WTC11 (cell line): ENCODE data around the gene UBAC2. TPM values are rescaled to one million over a fixed set of nuclear protein-coding genes. Genes with fewer than 3 reads are reported as not detected.

ENCODE experiments used
- ATAC-seq: fragments of 200-7000 bp; cut with Tn5 transposase; 2 replicates; pipeline ENCODE4 v1.10.0; 2021; ENCODE audit warnings: mild to moderate bottlenecking, moderate library complexity
- CTCF ChIA-PET: fragments of 300-600 bp; sonication (Branson Sonifier 250); formaldehyde crosslinking; loops from one replicate; lab custom pipeline; 2021; ENCODE audit warnings: antibody characterized with exemption; lab: Charles Lee
- POLR2A ChIA-PET: fragments of 350-600 bp; sonication (Branson Sonifier 250); formaldehyde crosslinking; loops from one replicate; lab custom pipeline; 2021; ENCODE audit warnings: antibody characterized with exemption; lab: Charles Lee
- DNase-seq: peaks from one replicate; pipeline ENCODE4 v3.0.0; 2021; ENCODE audit warnings: low spot score
- H3K27ac Mint-ChIP-seq: 2 replicates; pipeline ENCODE4 v1.8.0; 2021; ENCODE audit warnings: mixed read lengths
- H3K27me3 Mint-ChIP-seq: 2 replicates; pipeline ENCODE4 v1.8.0; 2021; ENCODE audit warnings: low read depth, mild to moderate bottlenecking, moderate library complexity, mixed read lengths
- H3K36me3 Mint-ChIP-seq: 2 replicates; pipeline ENCODE4 v1.8.0; 2021; ENCODE audit warnings: mixed read lengths
- H3K4me1 Mint-ChIP-seq: 2 replicates; pipeline ENCODE4 v1.8.0; 2022; ENCODE audit warnings: mixed read lengths
- H3K4me3 Mint-ChIP-seq: 2 replicates; pipeline ENCODE4 v1.8.0; 2021; ENCODE audit warnings: mild to moderate bottlenecking, moderate library complexity, mixed read lengths
- H3K9me3 Mint-ChIP-seq: 2 replicates; pipeline ENCODE4 v1.8.0; 2021; ENCODE audit warnings: mixed read lengths
- ATF1 ChIP-seq: sonication (generic); formaldehyde crosslinking; IDR thresholded peaks from 2 replicates; pipeline ENCODE4 v1.8.1; 2023; ENCODE audit warnings: mild to moderate bottlenecking, moderate library complexity, missing genetic modification reagents
- CREM ChIP-seq: sonication (generic); formaldehyde crosslinking; IDR thresholded peaks from 2 replicates; pipeline ENCODE4 v1.8.1; 2022; ENCODE audit warnings: mild to moderate bottlenecking, missing genetic modification reagents, moderate library complexity
- ERG ChIP-seq: fragments of 250-450 bp; sonication (Bioruptor Pico); IDR thresholded peaks from 2 replicates; pipeline ENCODE4 v1.8.0; 2021; ENCODE audit warnings: mild to moderate bottlenecking
- ESRRA ChIP-seq: sonication (generic); formaldehyde crosslinking; IDR thresholded peaks from 2 replicates; pipeline ENCODE4 v1.8.1; 2022; ENCODE audit warnings: mild to moderate bottlenecking, missing genetic modification reagents, borderline replicate concordance
- ETV6 ChIP-seq: sonication (generic); formaldehyde crosslinking; IDR thresholded peaks from 2 replicates; pipeline ENCODE4 v1.8.1; 2022; ENCODE audit warnings: mild to moderate bottlenecking, missing genetic modification reagents
- FOXK1 ChIP-seq: sonication (generic); formaldehyde crosslinking; IDR thresholded peaks from 2 replicates; pipeline ENCODE4 v1.8.0; 2022; ENCODE audit warnings: mild to moderate bottlenecking, moderate library complexity, missing genetic modification reagents
- FOXP1 ChIP-seq: sonication (generic); formaldehyde crosslinking; IDR thresholded peaks from 2 replicates; pipeline ENCODE4 v1.8.0; 2022; ENCODE audit warnings: missing genetic modification reagents, mild to moderate bottlenecking, moderate library complexity, borderline replicate concordance
- GABPB1 ChIP-seq: sonication (generic); formaldehyde crosslinking; IDR thresholded peaks from 2 replicates; pipeline ENCODE4 v1.8.1; 2023; ENCODE audit warnings: mild to moderate bottlenecking, missing genetic modification reagents
- GRHL2 ChIP-seq: fragments of 250-450 bp; sonication (Bioruptor Pico); IDR thresholded peaks from 2 replicates; pipeline ENCODE4 v1.8.0; 2022; ENCODE audit warnings: mild to moderate bottlenecking, moderate library complexity; ENCODE audit not compliant: insufficient replicate concordance, severe bottlenecking
- JUN ChIP-seq: sonication (generic); formaldehyde crosslinking; IDR thresholded peaks from 2 replicates; pipeline ENCODE4 v1.8.0; 2023; ENCODE audit warnings: mild to moderate bottlenecking, missing genetic modification reagents
- MYBL2 ChIP-seq: sonication (generic); formaldehyde crosslinking; IDR thresholded peaks from 2 replicates; pipeline ENCODE4 v1.8.1; 2023; ENCODE audit warnings: mild to moderate bottlenecking, moderate library complexity, missing genetic modification reagents
- NFATC4 ChIP-seq: fragments of 250-450 bp; sonication (Bioruptor Pico); IDR thresholded peaks from 2 replicates; pipeline ENCODE4 v1.9.0; 2021; ENCODE audit warnings: mild to moderate bottlenecking
- NFYB ChIP-seq: sonication (generic); formaldehyde crosslinking; conservative IDR thresholded peaks from 2 replicates; pipeline ENCODE4 v1.8.0; 2022; ENCODE audit warnings: low read depth, missing genetic modification reagents
- RELA ChIP-seq: sonication (generic); formaldehyde crosslinking; IDR thresholded peaks from 2 replicates; pipeline ENCODE4 v1.8.1; 2022; ENCODE audit warnings: missing genetic modification reagents, mild to moderate bottlenecking, borderline replicate concordance
- SMAD4 ChIP-seq: sonication (generic); formaldehyde crosslinking; IDR thresholded peaks from 2 replicates; pipeline ENCODE4 v1.8.0; 2022; ENCODE audit warnings: mild to moderate bottlenecking, missing genetic modification reagents
- TEAD1 ChIP-seq: sonication (generic); formaldehyde crosslinking; IDR thresholded peaks from 2 replicates; pipeline ENCODE4 v1.8.0; 2022; ENCODE audit warnings: mild to moderate bottlenecking, missing genetic modification reagents
- TP53 ChIP-seq: sonication (generic); formaldehyde crosslinking; IDR thresholded peaks from 2 replicates; pipeline ENCODE4 v1.8.1; 2023; ENCODE audit warnings: mild to moderate bottlenecking, missing genetic modification reagents
- ZNF425 ChIP-seq: fragments of 250-450 bp; sonication (Bioruptor Pico); conservative IDR thresholded peaks from 2 replicates; pipeline ENCODE4 v1.9.0; 2021; ENCODE audit warnings: mild to moderate bottlenecking
- total RNA-seq: library from RNA; stranded (reverse); gene quantifications from 3 replicates; pipeline ENCODE4 v1.2.3, GENCODE V29; 2021
- TF ChIP-seq, protein P1 (sequence below): sonication (generic); formaldehyde crosslinking; IDR thresholded peaks from 2 replicates; pipeline ENCODE4 v1.8.1; 2022; ENCODE audit warnings: mild to moderate bottlenecking, moderate library complexity, missing genetic modification reagents
- TF ChIP-seq, protein P2 (sequence below): sonication (generic); formaldehyde crosslinking; IDR thresholded peaks from 2 replicates; pipeline ENCODE4 v1.8.1; 2022; ENCODE audit warnings: low read depth, mild to moderate bottlenecking, moderate library complexity, missing genetic modification reagents, borderline replicate concordance

The UBAC2 gene
- total RNA-seq, 1 experiment from 2014 or later, result 64.7 TPM

- H3K27me3 Mint-ChIP-seq, result peaks cover 44% of the 10 kb centered on the region
- no peak overlapping the region for H3K27ac Mint-ChIP-seq
- no peaks in the 10 kb centered on the region for H3K36me3 Mint-ChIP-seq
- ATAC-seq (no peak), DNase-seq (no peak)
- H3K4me3 Mint-ChIP-seq, result no peak overlapping the region
- CTCF ChIA-PET, result interaction anchor here (0.8 kb wide), 1 partner anchor 74 kb away, joined by 4 read pairs; no protein-coding TSS in a partner anchor
- POLR2A ChIA-PET, result no interaction called here
- TF ChIP-seq CREM (CRISPR knock-in tag) (no peak), ZNF425 (CRISPR knock-in tag) (no peak), RELA (CRISPR knock-in tag) (no peak), ERG (no peak)
- TF ChIP-seq, protein P1, sequence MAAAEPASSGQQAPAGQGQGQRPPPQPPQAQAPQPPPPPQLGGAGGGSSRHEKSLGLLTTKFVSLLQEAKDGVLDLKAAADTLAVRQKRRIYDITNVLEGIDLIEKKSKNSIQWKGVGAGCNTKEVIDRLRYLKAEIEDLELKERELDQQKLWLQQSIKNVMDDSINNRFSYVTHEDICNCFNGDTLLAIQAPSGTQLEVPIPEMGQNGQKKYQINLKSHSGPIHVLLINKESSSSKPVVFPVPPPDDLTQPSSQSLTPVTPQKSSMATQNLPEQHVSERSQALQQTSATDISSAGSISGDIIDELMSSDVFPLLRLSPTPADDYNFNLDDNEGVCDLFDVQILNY (CRISPR knock-in tag), result no peak
- H3K9me3 Mint-ChIP-seq, result no peaks in the 10 kb centered on the region
- 0 out of 2 replicates have a peak, but pooled peaks cover 2% of the 10 kb centered on the region for H3K4me1 Mint-ChIP-seq
Measured at GRCh38 chr13:99191900-99192399, 8.7 kb upstream of the UBAC2 start.

GRCh38 chr13:99192480-99192879 is 8.2 kb upstream of the UBAC2 start:
- no peaks in the 10 kb centered on the region for H3K36me3 Mint-ChIP-seq
- ChIA-PET CTCF (no interaction called here), POLR2A (no interaction called here)
- DNase-seq (no peak), ATAC-seq (peak; percentile 26)
- peaks cover 39% of the 10 kb centered on the region for H3K27me3 Mint-ChIP-seq
- no peak overlapping the region for H3K27ac Mint-ChIP-seq
- TF ChIP-seq NFATC4 (CRISPR knock-in tag) (no peak), FOXK1 (CRISPR knock-in tag) (no peak), FOXP1 (CRISPR knock-in tag) (no peak), JUN (CRISPR knock-in tag) (no peak), TP53 (no peak), SMAD4 (CRISPR knock-in tag) (no peak), GABPB1 (CRISPR knock-in tag) (no peak), GRHL2 (CRISPR knock-in tag) (no peak)
- TF ChIP-seq, protein P1 (CRISPR knock-in tag), result no peak
- H3K4me1 Mint-ChIP-seq, result peaks cover 7% of the 10 kb centered on the region; the same call in 1 of the 2 replicates
- no peak overlapping the region for H3K4me3 Mint-ChIP-seq
- no peaks in the 10 kb centered on the region for H3K9me3 Mint-ChIP-seq

GRCh38 chr13:99193152-99193551 is 7.5 kb upstream of the UBAC2 start:
- DNase-seq (no peak), ATAC-seq (no peak)
- Mint-ChIP-seq H3K27me3 (peaks cover 36% of the 10 kb centered on the region), H3K36me3 (no peaks in the 10 kb centered on the region), H3K4me3 (no peak overlapping the region), H3K9me3 (no peaks in the 10 kb centered on the region), H3K4me1 (peaks cover 8% of the 10 kb centered on the region; the same call in 1 of the 2 replicates), H3K27ac (no peak overlapping the region)
- CTCF ChIA-PET, result interaction anchor here (1.2 to 1.4 kb wide), 2 partner anchors 16 to 73 kb away, joined by 3 to 7 read pairs; no protein-coding TSS in a partner anchor
- POLR2A ChIA-PET, result no interaction called here
- no peak for TF ChIP-seq ETV6
- TF ChIP-seq NFATC4 (CRISPR knock-in tag), result no peak
- TF ChIP-seq ERG, result no peak
- no peak for TF ChIP-seq NFYB
- TF ChIP-seq ATF1 (CRISPR knock-in tag), result no peak
- no peak for TF ChIP-seq MYBL2 (CRISPR knock-in tag)
- no peak for TF ChIP-seq TEAD1
- TF ChIP-seq, protein P2, sequence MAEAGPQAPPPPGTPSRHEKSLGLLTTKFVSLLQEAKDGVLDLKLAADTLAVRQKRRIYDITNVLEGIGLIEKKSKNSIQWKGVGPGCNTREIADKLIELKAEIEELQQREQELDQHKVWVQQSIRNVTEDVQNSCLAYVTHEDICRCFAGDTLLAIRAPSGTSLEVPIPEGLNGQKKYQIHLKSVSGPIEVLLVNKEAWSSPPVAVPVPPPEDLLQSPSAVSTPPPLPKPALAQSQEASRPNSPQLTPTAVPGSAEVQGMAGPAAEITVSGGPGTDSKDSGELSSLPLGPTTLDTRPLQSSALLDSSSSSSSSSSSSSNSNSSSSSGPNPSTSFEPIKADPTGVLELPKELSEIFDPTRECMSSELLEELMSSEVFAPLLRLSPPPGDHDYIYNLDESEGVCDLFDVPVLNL, result no peak
- no peak for TF ChIP-seq ESRRA (CRISPR knock-in tag)
- no peak for TF ChIP-seq FOXK1 (CRISPR knock-in tag)
